Fibroblast of mammary gland (primary cell): ENCODE results near the gene RAB11A.

Experiments
- DNase-seq: peaks from one replicate; pipeline ENCODE4 v3.0.0-alpha.2; 2010; ENCODE audit warnings: low read depth
- H3K4me3 ChIP-seq: 2 replicates; pipeline ENCODE4 v1.5.1; 2011; ENCODE audit warnings: low read depth, mild to moderate bottlenecking, low read length, moderate library complexity; ENCODE audit not compliant: control insufficient read depth
- TF ChIP-seq, protein P1 (sequence below): conservative IDR thresholded peaks from 2 replicates; pipeline ENCODE4 v1.5.1; 2011; ENCODE audit warnings: low read depth, low read length, inconsistent platforms; ENCODE audit not compliant: control insufficient read depth, insufficient read depth

RAB11A gene

DNA sequence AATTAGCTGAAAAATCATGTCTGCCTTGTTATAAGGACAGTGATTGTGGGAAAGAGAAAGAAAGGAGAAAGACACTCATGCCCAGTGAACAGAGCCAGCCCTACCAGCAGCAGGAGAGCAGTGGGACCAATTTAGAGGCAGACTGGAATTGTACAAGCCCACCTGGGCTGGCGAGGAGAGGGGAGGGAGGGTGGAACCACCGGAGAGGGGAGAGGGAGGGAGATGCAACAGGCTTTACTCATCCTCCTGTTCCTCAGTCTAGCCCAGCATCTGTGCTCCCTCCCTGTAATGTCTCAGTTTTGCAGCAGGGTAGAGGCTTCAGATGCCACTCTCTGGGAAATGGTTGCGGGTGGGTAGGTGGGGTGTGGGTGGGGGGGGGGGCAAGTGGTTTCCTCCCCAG lies 54.7 kb downstream of the RAB11A start:
- H3K4me3 ChIP-seq = no peak overlapping the region
- TF ChIP-seq, protein P1, sequence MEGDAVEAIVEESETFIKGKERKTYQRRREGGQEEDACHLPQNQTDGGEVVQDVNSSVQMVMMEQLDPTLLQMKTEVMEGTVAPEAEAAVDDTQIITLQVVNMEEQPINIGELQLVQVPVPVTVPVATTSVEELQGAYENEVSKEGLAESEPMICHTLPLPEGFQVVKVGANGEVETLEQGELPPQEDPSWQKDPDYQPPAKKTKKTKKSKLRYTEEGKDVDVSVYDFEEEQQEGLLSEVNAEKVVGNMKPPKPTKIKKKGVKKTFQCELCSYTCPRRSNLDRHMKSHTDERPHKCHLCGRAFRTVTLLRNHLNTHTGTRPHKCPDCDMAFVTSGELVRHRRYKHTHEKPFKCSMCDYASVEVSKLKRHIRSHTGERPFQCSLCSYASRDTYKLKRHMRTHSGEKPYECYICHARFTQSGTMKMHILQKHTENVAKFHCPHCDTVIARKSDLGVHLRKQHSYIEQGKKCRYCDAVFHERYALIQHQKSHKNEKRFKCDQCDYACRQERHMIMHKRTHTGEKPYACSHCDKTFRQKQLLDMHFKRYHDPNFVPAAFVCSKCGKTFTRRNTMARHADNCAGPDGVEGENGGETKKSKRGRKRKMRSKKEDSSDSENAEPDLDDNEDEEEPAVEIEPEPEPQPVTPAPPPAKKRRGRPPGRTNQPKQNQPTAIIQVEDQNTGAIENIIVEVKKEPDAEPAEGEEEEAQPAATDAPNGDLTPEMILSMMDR = no peak
- no peak for DNase-seq

DNA sequence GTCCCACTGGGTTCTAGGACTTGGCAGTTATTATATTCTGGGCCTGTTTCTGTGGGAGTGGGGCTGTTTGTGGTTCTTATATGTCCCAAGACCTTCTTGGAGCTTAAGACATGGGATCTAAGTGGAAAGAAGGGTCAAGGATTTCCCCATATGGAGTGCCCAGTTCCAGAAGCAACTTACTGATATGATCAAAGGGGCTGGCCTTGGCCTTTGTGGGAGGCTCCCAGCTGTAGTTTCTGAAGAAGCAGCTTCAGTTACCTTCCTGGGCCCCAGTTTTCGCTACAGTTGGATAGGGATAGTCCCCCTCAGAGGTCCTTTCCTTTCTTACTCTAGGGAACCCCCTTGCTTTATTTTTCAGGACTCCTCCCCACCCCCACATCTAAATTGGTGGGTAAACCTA lies 56.0 kb downstream of the RAB11A start:
- DNase-seq = no peak
- TF ChIP-seq, protein P1 = no peak
- H3K4me3 ChIP-seq = no peak overlapping the region

DNA sequence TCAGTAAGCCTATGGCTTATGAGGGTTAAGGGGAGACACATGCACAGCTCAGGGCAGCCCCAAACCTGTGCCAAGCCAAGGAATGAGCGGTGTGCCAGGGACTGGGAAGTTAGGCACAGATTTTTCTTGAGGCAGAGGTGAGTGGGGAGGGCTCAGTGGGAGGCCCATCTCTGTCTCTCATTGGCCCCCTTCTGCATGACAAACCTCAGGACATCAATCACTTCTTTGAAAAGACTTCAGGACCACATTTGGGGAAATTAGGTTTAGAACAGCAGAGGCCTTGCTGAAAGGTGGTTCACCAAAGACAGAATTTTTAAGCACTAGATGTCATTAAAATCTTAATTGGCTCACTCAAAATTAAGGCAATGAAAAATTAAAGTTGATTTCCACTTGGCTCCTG lies 57.2 kb downstream of the RAB11A start:
- TF ChIP-seq, protein P1 = no peak
- no peak overlapping the region for H3K4me3 ChIP-seq
- DNase-seq = no peak

DNA sequence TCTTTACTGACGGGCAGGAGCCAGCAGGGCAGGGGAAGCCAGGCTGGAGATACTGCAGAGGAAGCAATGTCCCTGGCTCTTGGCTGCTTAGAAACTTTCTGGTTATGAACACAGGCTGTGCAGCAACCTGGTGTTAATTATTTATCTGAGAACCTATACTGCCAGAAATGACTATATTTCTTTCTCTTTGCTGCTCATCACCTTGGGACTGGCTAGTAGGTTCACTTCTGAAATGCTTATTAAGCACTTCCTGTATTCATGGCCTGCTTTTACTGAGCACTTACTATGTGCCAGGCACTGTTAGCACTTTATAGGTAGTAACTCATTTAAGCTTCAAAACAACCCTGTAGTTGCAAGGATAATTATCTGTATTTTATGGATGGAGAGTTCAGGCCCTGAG lies 57.6 kb downstream of the RAB11A start:
- TF ChIP-seq, protein P1 = no peak
- H3K4me3 ChIP-seq = no peak overlapping the region
- DNase-seq = no peak

DNA sequence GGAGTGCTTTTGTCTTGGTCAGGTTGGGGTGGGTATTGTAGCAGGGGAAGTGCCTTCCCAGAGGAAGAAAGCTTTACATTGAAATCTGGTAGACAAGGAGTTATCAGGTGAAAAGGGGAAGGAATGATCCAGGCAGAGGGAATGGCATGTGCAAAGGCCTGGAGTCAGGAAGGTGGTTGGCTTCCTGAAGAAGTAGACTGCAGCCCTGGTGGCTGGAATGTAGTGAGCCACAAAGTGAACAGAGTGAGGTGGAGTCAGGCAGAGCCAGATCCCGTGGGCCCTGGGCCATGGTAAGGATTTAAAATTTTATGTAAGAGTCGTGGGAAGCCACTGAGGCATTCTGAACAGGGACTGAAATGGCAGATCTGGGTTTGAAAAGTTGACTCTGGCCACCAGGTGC lies 58.3 kb downstream of the RAB11A start:
- H3K4me3 ChIP-seq = no peak overlapping the region
- DNase-seq = peak; percentile 8
- TF ChIP-seq, protein P1 = peak; percentile 20

DNA sequence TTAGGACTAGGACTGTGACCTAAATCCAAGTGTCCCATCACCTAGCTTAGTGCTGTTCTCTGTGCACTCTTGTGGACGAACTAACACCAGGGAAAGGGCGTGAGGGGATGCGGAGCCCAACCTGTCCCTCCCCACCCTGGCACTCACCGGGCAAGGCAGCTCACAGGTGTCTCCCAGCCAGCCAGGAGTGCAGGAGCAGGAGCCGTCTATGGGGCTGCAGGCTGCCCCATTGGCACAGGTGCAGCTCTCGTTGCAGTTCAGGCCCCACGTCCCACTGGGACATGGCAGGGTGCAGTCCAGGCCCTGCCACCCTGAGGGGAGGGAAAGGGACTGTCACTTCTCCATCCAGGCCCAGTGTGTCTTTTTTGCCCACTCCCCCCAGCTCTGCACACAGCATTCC lies 60.3 kb downstream of the RAB11A start:
- no peak for DNase-seq
- TF ChIP-seq, protein P1 = no peak
- no peak overlapping the region for H3K4me3 ChIP-seq

DNA sequence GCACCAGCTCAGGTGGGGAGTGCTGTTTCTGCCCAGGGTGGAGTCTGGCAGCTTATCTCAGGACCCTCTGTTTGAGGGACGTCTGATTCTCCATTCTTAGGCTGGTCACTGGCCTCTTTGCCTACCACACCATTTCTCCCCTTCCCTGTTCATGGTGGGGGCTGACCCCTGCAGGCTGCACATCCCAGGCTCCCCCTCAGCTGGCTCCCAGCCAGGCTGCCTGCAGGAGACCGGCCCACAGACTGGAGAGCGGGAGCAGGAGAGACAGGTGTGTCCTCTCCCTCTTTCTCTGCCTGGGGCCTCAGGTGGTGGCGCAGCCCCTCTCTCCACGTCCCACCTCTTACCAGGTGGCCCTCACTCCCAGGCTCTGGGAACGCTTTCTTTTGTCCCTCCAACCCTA lies 60.8 kb downstream of the RAB11A start:
- DNase-seq = no peak
- H3K4me3 ChIP-seq = no peak overlapping the region
- TF ChIP-seq, protein P1 = no peak
